Stimulated activated CD4-positive, alpha-beta T cell treated with anti-CD3 and anti-CD28 coated beads, Interleukin-1b, Interleukin-23, amount 100 ng/mL, for 48 hours (primary cell): ENCODE measurements around the gene ADGRL3.
"Not testable (repeated sequence)": the region's sequence is repeated elsewhere in the genome, so short reads cannot be mapped to it uniquely, and the experiment has no call there.

Source experiments
- DNase-seq: peaks from one replicate; pipeline ENCODE4 v3.0.0-alpha.2; 2020

Gene ADGRL3

GRCh38 chr4:61665649-61666048 is 465.5 kb downstream of the ADGRL3 start:
- DNase-seq: no peak

- no peak for DNase-seq
Observed at GRCh38 chr4:61666244-61666643, 466.1 kb downstream of the ADGRL3 start.

- DNase-seq: no peak
Observed at GRCh38 chr4:61671599-61671998, 471.5 kb downstream of the ADGRL3 start.

GRCh38 chr4:61675464-61675863 is 475.3 kb downstream of the ADGRL3 start:
- no peak for DNase-seq

GRCh38 chr4:61678297-61678696 is 478.2 kb downstream of the ADGRL3 start:
- no peak for DNase-seq

GRCh38 chr4:61693520-61693919 is 493.4 kb downstream of the ADGRL3 start:
- no peak for DNase-seq

GRCh38 chr4:61714387-61714911 is 514.3 kb downstream of the ADGRL3 start:
- no peak for DNase-seq

- DNase-seq: no peak
Observed at GRCh38 chr4:61716426-61716825, 516.3 kb downstream of the ADGRL3 start.

GRCh38 chr4:61723492-61723891 is 523.4 kb downstream of the ADGRL3 start:
- no peak for DNase-seq

- DNase-seq: no peak
Observed at GRCh38 chr4:61727286-61727685, 527.2 kb downstream of the ADGRL3 start.

- no peak for DNase-seq
Observed at GRCh38 chr4:61734409-61734808, 534.3 kb downstream of the ADGRL3 start.

- DNase-seq: no peak
Observed at GRCh38 chr4:61739887-61740286, 539.8 kb downstream of the ADGRL3 start.

- DNase-seq: no peak
Observed at GRCh38 chr4:61740886-61741285, 540.8 kb downstream of the ADGRL3 start.

- no peak for DNase-seq
Observed at GRCh38 chr4:61741327-61742096, 541.4 kb downstream of the ADGRL3 start.

- DNase-seq: no peak
Observed at GRCh38 chr4:61750810-61751209, 550.7 kb downstream of the ADGRL3 start.

- no peak for DNase-seq
Observed at GRCh38 chr4:61752617-61753016, 552.5 kb downstream of the ADGRL3 start.

GRCh38 chr4:61753739-61754138 is 553.6 kb downstream of the ADGRL3 start:
- no peak for DNase-seq

GRCh38 chr4:61756937-61757336 is 556.8 kb downstream of the ADGRL3 start:
- DNase-seq: not testable (repeated sequence)

- not testable (repeated sequence) for DNase-seq
Observed at GRCh38 chr4:61757983-61758382, 557.9 kb downstream of the ADGRL3 start.

GRCh38 chr4:61758596-61758995 is 558.5 kb downstream of the ADGRL3 start:
- not testable (repeated sequence) for DNase-seq

- DNase-seq: not testable (repeated sequence)
Observed at GRCh38 chr4:61759245-61759644, 559.1 kb downstream of the ADGRL3 start.

GRCh38 chr4:61759885-61760284 is 559.8 kb downstream of the ADGRL3 start:
- not testable (repeated sequence) for DNase-seq

GRCh38 chr4:61760820-61761219 is 560.7 kb downstream of the ADGRL3 start:
- no peak for DNase-seq

GRCh38 chr4:61762722-61763627 is 562.8 kb downstream of the ADGRL3 start:
- DNase-seq: no peak
